ENCODE data around the gene FAM120A. TPM values are rescaled to one million over a fixed set of nuclear protein-coding genes. Genes with fewer than 3 reads are reported as not detected.

Gene FAM120A
- total and polyA plus RNA-seq, 4 donors = 28.3 to 91.0 (median 50.3) TPM

DNA sequence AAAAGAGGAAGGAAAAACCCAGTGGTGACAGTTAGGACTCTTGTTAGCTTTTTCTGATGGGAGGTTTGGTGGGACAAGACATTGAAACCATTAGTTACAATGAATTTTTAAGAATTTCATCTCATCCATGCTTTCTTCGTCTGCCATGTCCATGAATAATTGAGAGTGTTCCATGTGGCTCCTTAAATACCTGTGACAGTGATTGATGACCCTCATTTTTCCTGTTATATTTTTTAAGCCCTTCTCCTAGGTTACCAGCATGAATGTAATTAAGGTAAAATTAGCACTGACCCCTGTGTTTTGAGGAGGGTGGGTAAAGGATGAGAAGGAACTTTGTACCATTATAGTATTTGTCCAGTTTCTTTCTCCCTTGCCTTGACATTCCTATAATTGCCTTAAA lies 101.4 kb downstream of the FAM120A start:
- no peak for DNase-seq (ENCODE audit: low spot score)
- TF ChIP-seq NR2F2 (IDR thresholded peaks at IDR 0.05) = no peak
- TF ChIP-seq, protein P1, sequence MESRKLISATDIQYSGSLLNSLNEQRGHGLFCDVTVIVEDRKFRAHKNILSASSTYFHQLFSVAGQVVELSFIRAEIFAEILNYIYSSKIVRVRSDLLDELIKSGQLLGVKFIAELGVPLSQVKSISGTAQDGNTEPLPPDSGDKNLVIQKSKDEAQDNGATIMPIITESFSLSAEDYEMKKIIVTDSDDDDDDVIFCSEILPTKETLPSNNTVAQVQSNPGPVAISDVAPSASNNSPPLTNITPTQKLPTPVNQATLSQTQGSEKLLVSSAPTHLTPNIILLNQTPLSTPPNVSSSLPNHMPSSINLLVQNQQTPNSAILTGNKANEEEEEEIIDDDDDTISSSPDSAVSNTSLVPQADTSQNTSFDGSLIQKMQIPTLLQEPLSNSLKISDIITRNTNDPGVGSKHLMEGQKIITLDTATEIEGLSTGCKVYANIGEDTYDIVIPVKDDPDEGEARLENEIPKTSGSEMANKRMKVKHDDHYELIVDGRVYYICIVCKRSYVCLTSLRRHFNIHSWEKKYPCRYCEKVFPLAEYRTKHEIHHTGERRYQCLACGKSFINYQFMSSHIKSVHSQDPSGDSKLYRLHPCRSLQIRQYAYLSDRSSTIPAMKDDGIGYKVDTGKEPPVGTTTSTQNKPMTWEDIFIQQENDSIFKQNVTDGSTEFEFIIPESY (IDR thresholded peaks at IDR 0.05) = no peak
- TF ChIP-seq, protein P2, sequence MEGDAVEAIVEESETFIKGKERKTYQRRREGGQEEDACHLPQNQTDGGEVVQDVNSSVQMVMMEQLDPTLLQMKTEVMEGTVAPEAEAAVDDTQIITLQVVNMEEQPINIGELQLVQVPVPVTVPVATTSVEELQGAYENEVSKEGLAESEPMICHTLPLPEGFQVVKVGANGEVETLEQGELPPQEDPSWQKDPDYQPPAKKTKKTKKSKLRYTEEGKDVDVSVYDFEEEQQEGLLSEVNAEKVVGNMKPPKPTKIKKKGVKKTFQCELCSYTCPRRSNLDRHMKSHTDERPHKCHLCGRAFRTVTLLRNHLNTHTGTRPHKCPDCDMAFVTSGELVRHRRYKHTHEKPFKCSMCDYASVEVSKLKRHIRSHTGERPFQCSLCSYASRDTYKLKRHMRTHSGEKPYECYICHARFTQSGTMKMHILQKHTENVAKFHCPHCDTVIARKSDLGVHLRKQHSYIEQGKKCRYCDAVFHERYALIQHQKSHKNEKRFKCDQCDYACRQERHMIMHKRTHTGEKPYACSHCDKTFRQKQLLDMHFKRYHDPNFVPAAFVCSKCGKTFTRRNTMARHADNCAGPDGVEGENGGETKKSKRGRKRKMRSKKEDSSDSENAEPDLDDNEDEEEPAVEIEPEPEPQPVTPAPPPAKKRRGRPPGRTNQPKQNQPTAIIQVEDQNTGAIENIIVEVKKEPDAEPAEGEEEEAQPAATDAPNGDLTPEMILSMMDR (IDR thresholded peaks at IDR 0.05; ENCODE audit: low read depth, low read length, missing input control) = no peak
- TF ChIP-seq, protein P3, sequence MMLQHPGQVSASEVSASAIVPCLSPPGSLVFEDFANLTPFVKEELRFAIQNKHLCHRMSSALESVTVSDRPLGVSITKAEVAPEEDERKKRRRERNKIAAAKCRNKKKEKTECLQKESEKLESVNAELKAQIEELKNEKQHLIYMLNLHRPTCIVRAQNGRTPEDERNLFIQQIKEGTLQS (IDR thresholded peaks at IDR 0.05) = no peak
- TF ChIP-seq HNF4G (IDR thresholded peaks at IDR 0.05) = no peak
- no peak for TF ChIP-seq SP1 (IDR thresholded peaks at IDR 0.05)
- TF ChIP-seq, protein P4, sequence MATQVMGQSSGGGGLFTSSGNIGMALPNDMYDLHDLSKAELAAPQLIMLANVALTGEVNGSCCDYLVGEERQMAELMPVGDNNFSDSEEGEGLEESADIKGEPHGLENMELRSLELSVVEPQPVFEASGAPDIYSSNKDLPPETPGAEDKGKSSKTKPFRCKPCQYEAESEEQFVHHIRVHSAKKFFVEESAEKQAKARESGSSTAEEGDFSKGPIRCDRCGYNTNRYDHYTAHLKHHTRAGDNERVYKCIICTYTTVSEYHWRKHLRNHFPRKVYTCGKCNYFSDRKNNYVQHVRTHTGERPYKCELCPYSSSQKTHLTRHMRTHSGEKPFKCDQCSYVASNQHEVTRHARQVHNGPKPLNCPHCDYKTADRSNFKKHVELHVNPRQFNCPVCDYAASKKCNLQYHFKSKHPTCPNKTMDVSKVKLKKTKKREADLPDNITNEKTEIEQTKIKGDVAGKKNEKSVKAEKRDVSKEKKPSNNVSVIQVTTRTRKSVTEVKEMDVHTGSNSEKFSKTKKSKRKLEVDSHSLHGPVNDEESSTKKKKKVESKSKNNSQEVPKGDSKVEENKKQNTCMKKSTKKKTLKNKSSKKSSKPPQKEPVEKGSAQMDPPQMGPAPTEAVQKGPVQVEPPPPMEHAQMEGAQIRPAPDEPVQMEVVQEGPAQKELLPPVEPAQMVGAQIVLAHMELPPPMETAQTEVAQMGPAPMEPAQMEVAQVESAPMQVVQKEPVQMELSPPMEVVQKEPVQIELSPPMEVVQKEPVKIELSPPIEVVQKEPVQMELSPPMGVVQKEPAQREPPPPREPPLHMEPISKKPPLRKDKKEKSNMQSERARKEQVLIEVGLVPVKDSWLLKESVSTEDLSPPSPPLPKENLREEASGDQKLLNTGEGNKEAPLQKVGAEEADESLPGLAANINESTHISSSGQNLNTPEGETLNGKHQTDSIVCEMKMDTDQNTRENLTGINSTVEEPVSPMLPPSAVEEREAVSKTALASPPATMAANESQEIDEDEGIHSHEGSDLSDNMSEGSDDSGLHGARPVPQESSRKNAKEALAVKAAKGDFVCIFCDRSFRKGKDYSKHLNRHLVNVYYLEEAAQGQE (IDR thresholded peaks at IDR 0.05) = no peak
- no peak for TF ChIP-seq EGR1 (IDR thresholded peaks at IDR 0.05; ENCODE audit: low read depth in 2 of 2)
- no peak for TF ChIP-seq HNF4A (conservative IDR thresholded peaks at IDR 0.05)
- TF ChIP-seq JUND (IDR thresholded peaks at IDR 0.05) = no peak
- TF ChIP-seq YY1 (IDR thresholded peaks at IDR 0.05) = no peak
- 97% methylated on average over 1 of the region's 1 CpG for WGBS

DNA sequence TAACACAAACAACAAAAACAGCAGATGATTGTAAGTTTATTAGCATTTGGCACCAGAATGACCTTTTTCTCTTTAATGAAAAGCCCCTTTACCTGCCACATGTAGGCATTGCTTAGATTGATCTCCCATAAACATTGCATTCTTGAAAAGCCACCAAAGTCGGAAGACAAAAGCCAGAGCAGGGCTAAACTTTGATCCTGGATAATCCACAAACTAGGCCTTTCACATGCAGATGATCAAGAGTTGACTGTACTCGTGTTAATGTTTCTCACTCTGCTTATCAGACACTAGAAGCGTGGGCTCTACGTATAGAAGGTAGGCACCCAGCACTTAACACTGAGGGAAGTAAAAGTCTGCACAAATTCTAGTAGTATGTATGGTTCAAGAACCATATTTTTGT lies 103.9 kb downstream of the FAM120A start:
- WGBS = 93% methylated on average over 4 of the region's 4 CpGs
- H3K36me3 ChIP-seq (ENCODE audit: control insufficient read depth in 4 of 4, insufficient read depth in 3 of 4, low read depth in 1 of 4, low read length in 3 of 4) = peaks cover 13 to 70% (median 52%) of the 10 kb centered on the region in 4 donors
- no peaks in the 10 kb centered on the region for H3K27me3 ChIP-seq (ENCODE audit: control insufficient read depth in 4 of 4, insufficient read depth in 4 of 4, low read length in 3 of 4)
- TF ChIP-seq, protein P1 (IDR thresholded peaks at IDR 0.05) = no peak
- TF ChIP-seq FOXA2 (IDR thresholded peaks at IDR 0.05) (no peak), HNF4A (conservative IDR thresholded peaks at IDR 0.05) (no peak), SP1 (IDR thresholded peaks at IDR 0.05) (no peak), FOXA1 (IDR thresholded peaks at IDR 0.05) (no peak), RXRA (IDR thresholded peaks at IDR 0.05) (no peak), NR2F2 (IDR thresholded peaks at IDR 0.05) (no peak)
- TF ChIP-seq, protein P2 (IDR thresholded peaks at IDR 0.05; ENCODE audit: low read depth, low read length, missing input control) = no peak
- no peaks in the 10 kb centered on the region for H3K9me3 ChIP-seq (ENCODE audit: control insufficient read depth in 4 of 4, low read length in 3 of 4)
- H3K4me1 ChIP-seq (ENCODE audit: control insufficient read depth in 4 of 4, insufficient read depth in 4 of 4, low read length in 3 of 4) = no peaks in the 10 kb centered on the region
- H3K4me3 ChIP-seq (ENCODE audit: low read depth in 1 of 3, low read length in 3 of 3) = no peak overlapping the region
- DNase-seq (ENCODE audit: low spot score) = no peak
- no peak overlapping the region for H3K27ac ChIP-seq (ENCODE audit: low read depth in 1 of 2, low read length in 2 of 2)
- H3K9ac ChIP-seq (ENCODE audit: low read depth in 1 of 2, low read length in 2 of 2) = no peak overlapping the region

More for the DNA sequence above, 101.4 kb downstream of the FAM120A start:
- Histone ChIP-seq H3K9ac (ENCODE audit: low read depth in 1 of 2, low read length in 2 of 2) (no peak overlapping the region), H3K4me1 (ENCODE audit: control insufficient read depth in 4 of 4, insufficient read depth in 4 of 4, low read length in 3 of 4) (no peaks in the 10 kb centered on the region), H3K27me3 (ENCODE audit: control insufficient read depth in 4 of 4, insufficient read depth in 4 of 4, low read length in 3 of 4) (no peaks in the 10 kb centered on the region), H3K4me3 (ENCODE audit: low read depth in 1 of 3, low read length in 3 of 3) (no peak overlapping the region), H3K36me3 (ENCODE audit: control insufficient read depth in 4 of 4, insufficient read depth in 3 of 4, low read depth in 1 of 4, low read length in 3 of 4) (peaks cover 7 to 60% (median 36%) of the 10 kb centered on the region in 4 donors), H3K27ac (ENCODE audit: low read depth in 1 of 2, low read length in 2 of 2) (no peak overlapping the region), H3K9me3 (ENCODE audit: control insufficient read depth in 4 of 4, low read length in 3 of 4) (no peaks in the 10 kb centered on the region)
